Testis (tissue), 3 donors: ENCODE results near the gene AGR3. TPM values are rescaled to one million over a fixed set of nuclear protein-coding genes. Genes with fewer than 3 reads are reported as not detected.

Experiments
- DNase-seq: peaks from one replicate; pipeline ENCODE4 v3.0.0-alpha.2; 2019
- H3K27ac ChIP-seq, 2 donors: fragments of 200-600 bp; sonication (generic); one replicate each; pipeline ENCODE4 v1.5.1; 2019
- H3K27me3 ChIP-seq: fragments of 200-600 bp; sonication (generic); one replicate; pipeline ENCODE4 v1.5.1; 2019
- H3K36me3 ChIP-seq: fragments of 200-600 bp; sonication (generic); one replicate; pipeline ENCODE4 v1.5.1; 2017; ENCODE audit warnings: low read depth; ENCODE audit errors: missing control alignments
- H3K4me1 ChIP-seq: fragments of 200-600 bp; sonication (generic); one replicate; pipeline ENCODE4 v1.5.1; 2019
- H3K4me3 ChIP-seq, 2 donors: fragments of 200-600 bp; sonication (generic); one replicate each; pipeline ENCODE4 v1.5.1; 2017 to 2019
- H3K9me3 ChIP-seq: fragments of 200-600 bp; sonication (generic); one replicate; pipeline ENCODE4 v1.5.1; 2017
- POLR2A ChIP-seq: fragments of 450-650 bp; IDR thresholded peaks from one replicate; pipeline ENCODE4 v1.6.1; 2017; ENCODE audit warnings: antibody characterized with exemption, mild to moderate bottlenecking, moderate library complexity
- WGBS, 2 donors: methylation state at CpG; one replicate each; pipeline ENCODE4 v1.1.5; 2018; 5-methylcytosine and 5-hydroxymethylcytosine counted together
- intact Hi-C: fragments of 100-400 bp; cut with DNase I; formaldehyde crosslinking; loops from one replicate; pipeline ENCODE4 v1.15.1; 2023; ENCODE audit warnings: low total_unique reads
- polyA plus RNA-seq: library from polyadenylated mRNA; stranded (reverse); fragments of 350-450 nt; fragmentation: Illumina TruSeq; extraction: RNeasy Lipid Tissue Mini Kit (QIAGEN cat#74804); gene quantifications from one replicate; pipeline ENCODE4 v1.2.3, GENCODE V29; 2014; ENCODE audit warnings: low read depth, low replicate concordance; ENCODE audit not compliant: insufficient read depth
- total RNA-seq, 2 donors: library from RNA; depleted of rRNA; stranded (reverse); fragments of >200 nt; gene quantifications; one replicate each; pipeline ENCODE4 v1.2.3, GENCODE V29; 2016
- TF ChIP-seq, protein P1 (sequence below), 3 experiments: fragments of 450-650 bp in 2 of 3; fragments of 200-600 bp in 1 of 3; sonication (generic) in 1 of 3; IDR thresholded peaks; one replicate each; pipeline ENCODE4 v1.5.1; 2016 to 2019; ENCODE audit warnings: antibody characterized with exemption in 3 of 3, mild to moderate bottlenecking in 2 of 3, moderate library complexity in 1 of 3

Gene AGR3
- total and polyA plus RNA-seq, 3 donors from 2014 or later: 2.0 TPM; not detected in 2

DNA sequence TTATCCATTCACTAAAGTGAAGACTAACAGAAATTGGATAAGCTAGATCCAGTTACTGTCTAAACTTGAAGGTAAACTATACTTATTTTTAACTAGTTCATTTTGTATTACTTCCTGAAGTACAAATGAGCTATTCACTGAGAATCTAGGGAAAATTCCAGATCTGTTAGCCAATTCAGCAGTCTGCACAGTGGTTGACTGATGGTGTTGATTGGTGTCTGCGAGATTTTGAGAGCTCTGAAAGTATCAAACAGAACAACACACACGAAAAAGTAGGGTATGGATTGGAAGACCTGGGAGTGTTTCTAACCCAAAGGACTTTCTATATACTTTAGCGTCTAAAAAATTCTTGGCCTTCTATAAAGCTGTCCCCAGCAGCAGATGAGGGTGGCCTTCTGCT, 43.4 kb downstream of the AGR3 start:
- TF ChIP-seq POLR2A: no peak
- TF ChIP-seq, protein P1, sequence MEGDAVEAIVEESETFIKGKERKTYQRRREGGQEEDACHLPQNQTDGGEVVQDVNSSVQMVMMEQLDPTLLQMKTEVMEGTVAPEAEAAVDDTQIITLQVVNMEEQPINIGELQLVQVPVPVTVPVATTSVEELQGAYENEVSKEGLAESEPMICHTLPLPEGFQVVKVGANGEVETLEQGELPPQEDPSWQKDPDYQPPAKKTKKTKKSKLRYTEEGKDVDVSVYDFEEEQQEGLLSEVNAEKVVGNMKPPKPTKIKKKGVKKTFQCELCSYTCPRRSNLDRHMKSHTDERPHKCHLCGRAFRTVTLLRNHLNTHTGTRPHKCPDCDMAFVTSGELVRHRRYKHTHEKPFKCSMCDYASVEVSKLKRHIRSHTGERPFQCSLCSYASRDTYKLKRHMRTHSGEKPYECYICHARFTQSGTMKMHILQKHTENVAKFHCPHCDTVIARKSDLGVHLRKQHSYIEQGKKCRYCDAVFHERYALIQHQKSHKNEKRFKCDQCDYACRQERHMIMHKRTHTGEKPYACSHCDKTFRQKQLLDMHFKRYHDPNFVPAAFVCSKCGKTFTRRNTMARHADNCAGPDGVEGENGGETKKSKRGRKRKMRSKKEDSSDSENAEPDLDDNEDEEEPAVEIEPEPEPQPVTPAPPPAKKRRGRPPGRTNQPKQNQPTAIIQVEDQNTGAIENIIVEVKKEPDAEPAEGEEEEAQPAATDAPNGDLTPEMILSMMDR (IDR thresholded peaks at IDR 0.05): no peak
- H3K4me1 ChIP-seq: no peaks in the 10 kb centered on the region
- H3K27me3 ChIP-seq: no peaks in the 10 kb centered on the region
- no peak overlapping the region for H3K27ac ChIP-seq
- 69 to 97% methylated on average over 3 of the region's 3 CpGs for WGBS, 2 donors
- no peaks in the 10 kb centered on the region for H3K36me3 ChIP-seq
- H3K4me3 ChIP-seq: no peak overlapping the region
- intact Hi-C loops: no loop called here
- no peak for DNase-seq
- H3K9me3 ChIP-seq: no peaks in the 10 kb centered on the region

DNA sequence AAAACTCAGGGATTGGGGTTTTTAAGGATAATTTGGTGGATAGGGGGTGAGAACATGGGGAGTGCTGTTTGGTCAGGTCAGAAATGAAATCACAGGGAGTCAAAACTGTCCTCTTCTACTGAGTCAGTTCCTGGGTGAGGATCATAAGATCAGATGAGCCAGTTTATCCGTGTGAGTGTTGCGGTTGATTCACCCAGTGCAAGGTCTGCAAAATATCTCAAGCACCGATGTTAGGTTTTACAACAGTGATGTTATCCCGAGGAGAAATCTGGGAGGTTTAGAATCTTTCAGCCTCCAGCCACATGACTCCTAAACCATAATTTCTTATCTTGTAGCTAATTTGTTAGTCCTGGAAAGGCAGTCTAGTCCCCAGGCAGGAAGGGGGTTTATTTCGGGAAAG, 45.3 kb downstream of the AGR3 start:
- no peak overlapping the region for H3K4me3 ChIP-seq
- TF ChIP-seq POLR2A: no peak
- TF ChIP-seq, protein P1 (IDR thresholded peaks at IDR 0.05): no peak
- H3K27ac ChIP-seq: no peak overlapping the region
- H3K27me3 ChIP-seq: no peaks in the 10 kb centered on the region
- no peaks in the 10 kb centered on the region for H3K9me3 ChIP-seq
- intact Hi-C loops: no loop called here
- no peaks in the 10 kb centered on the region for H3K4me1 ChIP-seq
- WGBS, 2 donors: 91 to 95% methylated on average over 5 of the region's 5 CpGs
- no peak for DNase-seq
- H3K36me3 ChIP-seq: no peaks in the 10 kb centered on the region

DNA sequence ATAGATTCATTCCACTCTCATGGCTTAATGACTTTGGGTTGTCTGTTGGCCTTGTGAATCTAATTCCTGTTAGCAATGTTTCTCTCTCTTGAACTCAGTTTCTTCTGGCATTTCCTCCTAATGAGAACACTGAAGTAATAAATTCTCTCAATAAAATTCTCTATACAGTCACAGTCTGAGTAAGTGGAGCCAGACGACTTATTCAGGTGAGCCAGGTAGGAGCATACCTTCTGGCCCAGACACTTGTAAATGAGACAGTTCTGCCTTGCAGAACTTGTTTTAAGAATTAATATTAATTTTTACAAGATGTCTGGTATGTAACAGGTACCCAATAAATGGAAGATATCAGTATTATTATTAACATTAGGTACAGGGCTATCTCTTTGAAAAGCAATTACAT, 48.4 kb downstream of the AGR3 start:
- Histone ChIP-seq H3K9me3 (no peaks in the 10 kb centered on the region), H3K4me1 (no peaks in the 10 kb centered on the region), H3K27ac (no peak overlapping the region), H3K27me3 (no peaks in the 10 kb centered on the region), H3K4me3 (no peak overlapping the region), H3K36me3 (no peaks in the 10 kb centered on the region)
- intact Hi-C loops: no loop called here
- no peak for TF ChIP-seq POLR2A
- TF ChIP-seq, protein P1 (IDR thresholded peaks at IDR 0.05): no peak
- no peak for DNase-seq
- 74 to 90% methylated on average over 1 of the region's 1 CpG for WGBS, 2 donors

DNA sequence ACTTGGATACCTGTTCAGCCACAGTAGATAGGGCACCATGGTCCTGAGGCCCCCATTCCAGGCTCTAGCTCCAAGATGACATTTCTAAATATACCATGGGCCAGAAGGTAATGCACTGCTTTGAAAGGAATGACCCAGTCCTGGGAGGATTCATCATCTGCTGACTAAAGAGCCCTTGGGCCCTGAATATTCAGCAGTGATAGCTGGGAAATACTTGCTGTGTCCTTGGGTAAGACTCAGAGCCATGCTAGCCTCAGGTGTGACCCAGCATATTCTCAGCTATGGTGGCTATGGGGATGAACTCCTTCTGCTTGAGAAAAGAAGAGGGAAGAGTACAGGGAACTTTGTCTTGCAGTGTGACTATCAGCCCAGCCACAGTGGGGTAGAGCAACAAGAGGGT, 55.7 kb downstream of the AGR3 start:
- Histone ChIP-seq H3K27me3 (no peaks in the 10 kb centered on the region), H3K4me1 (no peaks in the 10 kb centered on the region), H3K9me3 (no peaks in the 10 kb centered on the region), H3K27ac (no peak overlapping the region), H3K4me3 (no peak overlapping the region), H3K36me3 (no peaks in the 10 kb centered on the region)
- no peak for TF ChIP-seq POLR2A
- TF ChIP-seq, protein P1 (IDR thresholded peaks at IDR 0.05): no peak
- DNase-seq: no peak
- intact Hi-C loops: no loop called here

DNA sequence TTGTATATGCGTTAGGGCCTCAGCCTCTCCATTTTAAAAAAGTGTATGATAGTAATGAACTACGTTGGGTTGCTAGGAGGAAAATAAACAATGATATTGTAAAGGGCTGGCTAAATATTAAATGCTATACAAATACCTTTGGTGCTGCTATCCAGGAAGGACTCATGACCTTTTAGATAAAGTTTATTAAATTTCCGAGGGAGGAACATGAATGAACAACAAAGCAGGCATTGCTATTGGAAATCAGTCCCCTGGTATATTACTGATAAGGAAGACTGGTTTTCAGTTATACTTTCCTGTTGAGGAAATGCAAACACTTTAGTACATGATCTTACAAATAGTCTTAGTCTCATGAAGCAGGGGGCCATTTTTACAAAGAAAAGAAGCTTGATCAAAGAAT, 59.8 kb downstream of the AGR3 start:
- WGBS, 2 donors: 62 to 78% methylated on average over 3 of the region's 3 CpGs
- no peaks in the 10 kb centered on the region for H3K4me1 ChIP-seq
- no peak for TF ChIP-seq POLR2A
- TF ChIP-seq, protein P1 (IDR thresholded peaks at IDR 0.05): no peak
- no peak overlapping the region for H3K27ac ChIP-seq
- DNase-seq: no peak
- no peaks in the 10 kb centered on the region for H3K9me3 ChIP-seq
- no peaks in the 10 kb centered on the region for H3K36me3 ChIP-seq
- no peak overlapping the region for H3K4me3 ChIP-seq
- no peaks in the 10 kb centered on the region for H3K27me3 ChIP-seq
- intact Hi-C loops: no loop called here
